NB4 (cell line): ENCODE results near the gene TARDBP.

ENCODE experiments used
- CTCF ChIP-seq: IDR thresholded peaks from one replicate; pipeline ENCODE4 v1.5.1; 2012; ENCODE audit warnings: low read depth, low read length
- POLR2A ChIP-seq: IDR thresholded peaks from 2 replicates; pipeline ENCODE4 v1.6.1; 2011; ENCODE audit warnings: mild to moderate bottlenecking; ENCODE audit not compliant: insufficient read length; ENCODE audit errors: extremely low read depth

- no peak for TF ChIP-seq CTCF
- no peak for TF ChIP-seq POLR2A
Observed at GRCh38 chr1:11051781-11052511, 39.5 kb downstream of the TARDBP start.
